HG03175 (cell line): Measurements from ENCODE around the gene ATP8B4.
A peak's percentile ranks its signal among the peaks of the same experiment; 100 is the strongest.

Experiments used
- ATAC-seq: cut with Tn5 transposase; IDR thresholded peaks from one replicate; pipeline ENCODE4 v1.9.1; 2021; ENCODE audit warnings: mild to moderate bottlenecking, moderate library complexity; ENCODE audit not compliant: unreplicated experiment

ATP8B4 gene

GRCh38 chr15:49901996-49902684 is 216.9 kb downstream of the ATP8B4 start:
- ATAC-seq, result no peak

DNA sequence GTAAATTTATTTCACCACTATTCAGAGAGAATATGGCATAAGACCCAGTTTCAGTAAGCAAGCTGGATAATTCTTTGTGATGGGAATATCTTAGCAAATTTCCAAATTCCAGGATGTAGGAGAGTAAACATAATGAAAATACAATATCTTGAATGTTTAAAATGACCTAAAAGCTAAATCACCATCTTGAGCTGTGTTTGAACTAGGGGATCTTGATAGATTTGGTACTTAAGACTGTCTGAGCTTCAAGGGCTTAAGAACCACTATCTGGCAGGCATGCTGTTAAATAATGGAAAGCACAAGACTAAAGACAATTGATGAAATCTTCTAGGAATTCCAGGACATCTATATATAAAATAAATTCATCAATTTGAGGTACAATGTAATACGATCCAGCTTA is 217.7 kb downstream of the ATP8B4 start:
- ATAC-seq, result no peak

GRCh38 chr15:49900903-49901235 is 218.2 kb downstream of the ATP8B4 start:
- ATAC-seq, result no peak

DNA sequence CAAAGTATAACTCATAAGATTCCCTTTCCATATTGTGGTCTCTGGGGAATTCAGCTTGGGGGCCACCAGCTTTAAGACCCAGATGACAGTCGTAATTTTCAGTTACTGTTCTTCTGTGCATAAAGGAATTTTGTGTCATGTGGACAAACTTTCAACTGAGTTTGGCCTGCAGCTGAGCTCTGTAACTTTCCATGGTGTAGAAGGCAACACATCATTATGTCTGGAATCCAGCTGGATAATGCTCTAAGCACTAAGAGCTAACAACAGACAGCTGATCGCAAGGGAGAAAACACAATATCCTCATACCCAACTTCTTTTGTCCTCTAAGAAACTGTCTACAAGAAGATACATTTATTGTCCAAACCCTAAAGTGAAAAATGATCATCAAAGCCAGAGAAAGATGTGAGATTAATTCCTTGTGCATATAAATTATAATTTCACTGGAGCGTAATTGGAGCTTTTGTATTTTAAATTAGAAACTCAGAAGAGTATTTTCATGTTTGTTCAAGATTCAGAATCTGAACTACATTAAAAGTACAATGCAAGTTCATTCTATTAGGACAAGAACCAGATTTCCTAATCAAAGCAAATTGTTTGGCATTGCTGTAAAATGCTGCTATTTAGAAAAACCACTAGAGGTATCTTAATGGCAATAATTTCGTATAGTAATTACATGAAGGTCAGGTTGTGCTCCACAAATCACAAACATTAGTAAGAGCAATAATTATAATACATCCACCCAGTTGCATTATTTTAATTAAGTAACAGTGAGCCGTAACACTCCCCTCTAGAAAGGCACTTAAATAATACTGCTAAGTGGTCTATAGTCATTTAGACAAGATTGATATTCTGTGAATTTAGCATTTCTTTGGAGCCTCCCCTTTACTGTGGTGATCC is 218.8 kb downstream of the ATP8B4 start:
- no peak for ATAC-seq

DNA sequence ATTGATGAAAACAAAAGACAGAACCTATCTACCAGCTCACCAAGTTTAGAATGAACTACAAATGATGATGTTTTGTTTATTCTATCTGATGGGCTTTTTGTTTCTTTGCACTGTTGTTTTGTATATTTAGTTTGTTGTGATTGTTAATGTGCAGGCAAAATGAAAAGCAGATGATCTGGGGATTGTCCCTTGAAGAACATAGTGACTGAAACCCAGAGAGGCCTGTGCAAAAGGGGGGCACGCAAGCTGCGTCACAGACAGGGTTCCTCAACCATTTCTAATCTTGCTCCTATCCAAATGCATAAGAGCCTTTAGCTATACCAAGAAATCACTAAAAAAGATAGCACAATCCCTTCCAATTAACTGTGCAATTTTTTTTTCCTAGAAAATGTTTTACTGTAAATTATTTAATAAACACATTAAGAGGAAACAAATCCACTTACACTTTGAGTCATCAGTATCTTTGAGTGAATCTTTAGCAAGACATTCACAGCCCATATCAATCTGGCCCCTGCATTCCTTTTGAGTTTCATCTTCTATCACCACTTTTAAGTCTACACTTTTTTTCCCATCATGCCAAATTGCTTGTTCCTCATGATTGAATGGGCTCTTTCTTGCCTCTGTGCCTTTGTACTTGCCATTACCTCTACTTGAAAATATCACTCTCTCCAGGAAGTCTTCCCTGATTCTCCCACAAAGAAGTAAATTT is 220.3 kb downstream of the ATP8B4 start:
- ATAC-seq, result no peak

DNA sequence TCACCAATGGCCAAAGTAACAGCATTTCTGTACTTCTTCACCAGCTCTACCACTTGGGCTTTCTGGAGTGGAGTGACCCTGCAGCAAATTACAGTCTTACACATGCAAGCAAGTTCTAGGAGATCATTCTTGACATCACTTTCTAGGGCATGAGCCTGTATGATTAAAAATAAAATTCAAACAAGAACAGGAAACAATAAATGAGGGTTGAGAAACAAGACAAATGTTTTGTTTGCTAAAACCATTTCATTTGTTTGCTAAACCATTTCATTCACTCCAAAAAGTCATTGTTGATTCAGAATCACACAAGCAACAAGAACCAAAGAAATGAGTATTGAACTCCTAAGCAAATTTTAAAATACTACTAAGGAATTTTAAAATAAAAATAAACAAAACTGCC is 220.9 kb downstream of the ATP8B4 start:
- ATAC-seq, result no peak

GRCh38 chr15:49895347-49896223 is 223.4 kb downstream of the ATP8B4 start:
- ATAC-seq, result no peak

GRCh38 chr15:49890689-49891088 is 228.3 kb downstream of the ATP8B4 start:
- no peak for ATAC-seq

GRCh38 chr15:49889536-49889935 is 229.5 kb downstream of the ATP8B4 start:
- ATAC-seq, result no peak

DNA sequence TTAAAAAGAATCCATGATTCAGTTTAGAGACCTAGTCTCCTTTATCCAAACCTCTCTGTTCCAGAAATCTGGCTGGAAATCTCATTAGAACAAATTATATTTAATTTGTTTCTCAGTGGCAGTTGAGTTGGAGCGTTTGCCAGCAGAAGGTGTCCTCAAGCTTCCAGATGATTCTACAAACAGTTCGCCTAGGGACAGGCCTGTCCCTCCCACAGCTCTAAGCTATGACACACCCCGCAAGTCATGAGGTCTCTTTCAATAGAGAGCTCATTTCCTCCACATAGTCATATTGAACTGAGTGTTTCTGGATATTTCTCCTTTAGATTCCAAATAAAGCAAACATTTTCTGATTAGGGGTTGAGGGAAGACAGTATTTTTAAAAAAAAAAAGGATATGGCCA is 230.3 kb downstream of the ATP8B4 start:
- no peak for ATAC-seq

GRCh38 chr15:49888323-49888693 is 230.7 kb downstream of the ATP8B4 start:
- ATAC-seq, result no peak

DNA sequence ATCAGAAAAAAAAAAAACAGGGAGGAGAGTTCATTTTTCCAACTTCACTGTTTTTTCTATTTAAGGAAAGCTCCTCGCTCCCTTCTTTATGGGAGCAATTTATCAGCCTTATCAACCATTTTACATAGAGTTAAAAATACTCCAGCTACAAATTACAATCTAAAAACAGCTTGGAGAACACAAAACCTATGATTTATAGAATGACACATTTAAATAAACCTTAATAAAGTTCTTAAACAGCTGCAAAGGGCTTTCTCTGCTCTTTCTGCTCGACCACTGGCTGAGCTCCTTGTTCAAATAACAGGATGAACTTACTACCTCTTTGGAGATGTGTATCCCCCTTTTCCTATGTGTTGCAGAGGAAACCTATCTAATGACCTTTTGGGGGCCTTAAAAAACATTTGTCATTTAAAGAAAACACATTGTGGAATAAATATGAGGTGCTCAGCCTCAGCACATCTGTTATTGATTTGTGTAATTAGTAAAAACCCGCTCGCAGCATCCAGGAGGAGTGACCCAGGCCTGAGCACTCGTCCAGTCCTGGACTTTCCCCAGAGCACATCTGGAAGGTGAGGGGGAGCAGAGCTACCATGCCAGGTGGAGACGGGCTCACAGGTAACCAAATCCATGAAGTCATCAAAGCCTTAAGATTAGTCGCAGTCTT is 231.2 kb downstream of the ATP8B4 start:
- no peak for ATAC-seq

DNA sequence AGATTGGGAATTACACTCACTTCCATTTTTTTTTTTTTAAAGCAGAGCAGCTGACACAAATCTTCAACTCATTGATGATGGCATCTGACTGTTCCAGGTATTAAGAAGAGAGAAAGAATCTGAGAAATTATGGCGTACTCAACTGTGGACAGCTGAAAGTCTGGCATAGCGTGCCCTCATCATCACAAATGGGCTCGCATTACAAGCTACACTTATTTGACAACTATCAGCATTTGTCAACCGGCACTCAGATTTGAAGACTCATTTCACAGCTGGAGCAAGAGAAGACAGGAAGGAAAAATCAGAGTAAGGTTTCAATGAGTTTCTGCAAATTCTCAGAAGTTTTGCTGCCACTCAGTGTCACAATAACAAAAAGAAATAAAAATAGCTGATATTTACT is 235.9 kb downstream of the ATP8B4 start:
- no peak for ATAC-seq

DNA sequence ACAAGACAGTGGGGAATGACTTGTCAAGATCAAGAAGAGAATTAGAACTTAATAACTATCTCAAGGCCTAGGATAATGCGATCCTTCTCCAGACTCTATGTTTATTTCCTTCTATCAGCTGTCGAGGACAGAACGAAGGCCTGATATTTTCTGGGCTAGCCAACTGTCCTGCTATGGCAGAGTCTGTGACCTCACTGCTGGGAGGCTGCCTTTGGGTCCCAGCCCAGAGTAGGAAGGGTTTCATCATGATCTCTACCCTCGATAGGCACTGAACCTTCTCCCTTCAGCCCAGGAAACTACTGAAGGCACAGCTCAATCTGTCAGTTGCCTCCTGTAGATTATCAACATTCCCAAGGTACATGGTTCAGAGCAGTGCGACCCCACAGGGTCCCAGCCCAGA is 237.2 kb downstream of the ATP8B4 start:
- ATAC-seq, result no peak

GRCh38 chr15:49881433-49881832 is 237.6 kb downstream of the ATP8B4 start:
- ATAC-seq, result no peak

GRCh38 chr15:49877873-49878521 is 241.0 kb downstream of the ATP8B4 start:
- ATAC-seq, result no peak

GRCh38 chr15:49877117-49877872 is 241.7 kb downstream of the ATP8B4 start:
- no peak for ATAC-seq

- no peak for ATAC-seq
Measured at GRCh38 chr15:49876401-49877038, 242.5 kb downstream of the ATP8B4 start.

DNA sequence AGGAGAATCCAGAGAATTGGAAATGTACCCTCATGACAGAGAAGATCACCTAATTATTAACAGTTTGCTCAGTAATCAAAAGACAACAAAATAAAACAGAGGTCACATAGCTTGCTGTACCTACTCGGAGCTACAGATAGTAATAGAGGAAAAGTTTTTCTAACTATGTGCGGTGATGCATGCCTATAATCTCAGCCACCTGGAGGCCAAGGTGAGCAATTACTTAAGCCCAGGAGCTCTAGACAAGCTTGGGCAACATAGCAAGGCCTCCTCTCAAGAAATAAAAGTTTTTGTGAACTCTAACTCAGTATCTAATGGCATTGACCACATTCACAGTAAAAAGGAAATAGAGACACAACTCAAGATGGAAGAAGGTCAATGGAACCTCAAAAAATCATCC is 243.6 kb downstream of the ATP8B4 start:
- peak; percentile 50 for ATAC-seq
